ENCODE data around the gene LRP1B. TPM values are rescaled to one million over a fixed set of nuclear protein-coding genes. Genes with fewer than 3 reads are reported as not detected.

Gene LRP1B
- total RNA-seq, 2 donors from 2014 or later: 0.79 to 1.8 TPM

GRCh38 chr2:140918426-140918825 is 1212.4 kb downstream of the LRP1B start:
- Mint-ChIP-seq H3K27me3 (ENCODE audit: insufficient read depth) (no peaks in the 10 kb centered on the region), H3K4me3 (no peak overlapping the region), H3K27ac (no peak overlapping the region), H3K9me3 (no peaks in the 10 kb centered on the region), H3K36me3 (ENCODE audit: low read depth) (no peaks in the 10 kb centered on the region), H3K4me1 (no peaks in the 10 kb centered on the region)
- no peak for TF ChIP-seq CTCF (conservative IDR thresholded peaks at IDR 0.05)
- Histone ChIP-seq H3K36me3 (ENCODE audit: control insufficient read depth, insufficient read depth, low read length) (no peaks in the 10 kb centered on the region), H3K27me3 (ENCODE audit: control insufficient read depth, insufficient read depth, low read length, poor library complexity, severe bottlenecking) (no peaks in the 10 kb centered on the region), H3K9ac (ENCODE audit: extremely low read depth, low read length, poor library complexity, severe bottlenecking) (no peak overlapping the region), H3K4me3 (ENCODE audit: low read length) (no peak overlapping the region), H3K4me1 (ENCODE audit: control insufficient read depth, insufficient read depth, low read length) (no peaks in the 10 kb centered on the region), H3K27ac (ENCODE audit: low read depth, low read length) (no peak overlapping the region), H3K9me3 (ENCODE audit: control insufficient read depth, low read length) (no peaks in the 10 kb centered on the region)
- WGBS, 2 experiments (ENCODE audit: insufficient coverage in 1 of 2, insufficient read length in 1 of 2): 93 to 100% methylated on average over 3 of the region's 3 CpGs
- DNase-seq: no peak

GRCh38 chr2:140916410-140916809 is 1214.4 kb downstream of the LRP1B start:
- no peak for TF ChIP-seq CTCF (conservative IDR thresholded peaks at IDR 0.05)
- H3K4me1 Mint-ChIP-seq: no peaks in the 10 kb centered on the region
- DNase-seq: no peak
- Histone ChIP-seq H3K36me3 (ENCODE audit: control insufficient read depth, insufficient read depth, low read length) (no peaks in the 10 kb centered on the region), H3K4me1 (ENCODE audit: control insufficient read depth, insufficient read depth, low read length) (no peaks in the 10 kb centered on the region), H3K9me3 (ENCODE audit: control insufficient read depth, low read length) (no peaks in the 10 kb centered on the region), H3K27ac (ENCODE audit: low read depth, low read length) (no peak overlapping the region), H3K4me3 (ENCODE audit: low read length) (no peak overlapping the region), H3K27me3 (ENCODE audit: control insufficient read depth, insufficient read depth, low read length, poor library complexity, severe bottlenecking) (no peaks in the 10 kb centered on the region), H3K9ac (ENCODE audit: extremely low read depth, low read length, poor library complexity, severe bottlenecking) (no peak overlapping the region)
- H3K4me3 Mint-ChIP-seq: no peak overlapping the region
- H3K9me3 Mint-ChIP-seq: no peaks in the 10 kb centered on the region
- no peak overlapping the region for H3K27ac Mint-ChIP-seq
- no peaks in the 10 kb centered on the region for H3K36me3 Mint-ChIP-seq (ENCODE audit: low read depth)
- no peaks in the 10 kb centered on the region for H3K27me3 Mint-ChIP-seq (ENCODE audit: insufficient read depth)

GRCh38 chr2:140910683-140911082 is 1220.1 kb downstream of the LRP1B start:
- Mint-ChIP-seq H3K4me3 (no peak overlapping the region), H3K4me1 (peaks cover 19% of the 10 kb centered on the region)
- no peaks in the 10 kb centered on the region for H3K27me3 ChIP-seq (ENCODE audit: control insufficient read depth, insufficient read depth, low read length, poor library complexity, severe bottlenecking)

More at GRCh38 chr2:140910683-140911082, 1220.1 kb downstream of the LRP1B start:
- Histone ChIP-seq H3K4me1 (ENCODE audit: control insufficient read depth, insufficient read depth, low read length) (peaks cover 7% of the 10 kb centered on the region), H3K9ac (ENCODE audit: extremely low read depth, low read length, poor library complexity, severe bottlenecking) (no peak overlapping the region), H3K9me3 (ENCODE audit: control insufficient read depth, low read length) (no peaks in the 10 kb centered on the region), H3K36me3 (ENCODE audit: control insufficient read depth, insufficient read depth, low read length) (no peaks in the 10 kb centered on the region), H3K4me3 (ENCODE audit: low read length) (no peak overlapping the region), H3K27ac (ENCODE audit: low read depth, low read length) (no peak overlapping the region)
- H3K27me3 Mint-ChIP-seq (ENCODE audit: insufficient read depth): peaks cover 2% of the 10 kb centered on the region
- no peak for DNase-seq
- H3K27ac Mint-ChIP-seq: no peak overlapping the region
- H3K9me3 Mint-ChIP-seq: no peaks in the 10 kb centered on the region
- H3K36me3 Mint-ChIP-seq (ENCODE audit: low read depth): no peaks in the 10 kb centered on the region
- no peak for TF ChIP-seq CTCF (conservative IDR thresholded peaks at IDR 0.05)
